ENCODE data around the gene DEFB132. TPM values are rescaled to one million over a fixed set of nuclear protein-coding genes. Genes with fewer than 3 reads are reported as not detected.

DEFB132 gene
- polyA plus RNA-seq, 3 donors, result not detected

GRCh38 chr20:272718-273117, 15.2 kb downstream of the DEFB132 start:
- Histone ChIP-seq H4K20me1 (ENCODE audit: insufficient read depth, low read length) (no peaks in the 10 kb centered on the region), H3K79me2 (ENCODE audit: insufficient read depth, low read length) (no peaks in the 10 kb centered on the region), H3K36me3 (replicated peaks in 1 of 2; ENCODE audit: control insufficient read depth in 1 of 2, insufficient read depth in 2 of 2, low read length in 2 of 2) (peaks cover 7 to 8% of the 10 kb centered on the region in 2 donors), H3K4me1 (ENCODE audit: control insufficient read depth in 1 of 2, insufficient read depth in 2 of 2, low read length in 2 of 2) (no peaks in the 10 kb centered on the region), H3K9ac (ENCODE audit: insufficient read depth, low read length, poor library complexity, severe bottlenecking) (no peak overlapping the region), H3K4me2 (replicated peaks; ENCODE audit: extremely low read depth, low read length, poor library complexity, severe bottlenecking) (no peak overlapping the region), H3K27ac (ENCODE audit: low read depth in 1 of 2, low read length in 2 of 2) (no peak overlapping the region), H3K9me3 (replicated peaks in 1 of 2; ENCODE audit: control insufficient read depth in 1 of 2, insufficient read depth in 1 of 2, low read length in 2 of 2) (no peaks in the 10 kb centered on the region), H3K4me3 (replicated peaks in 1 of 3; ENCODE audit: low read depth in 2 of 3, low read length in 3 of 3) (no peak overlapping the region), H2AFZ (ENCODE audit: insufficient read depth, low read depth, low read length, poor library complexity, severe bottlenecking) (no peak overlapping the region), H3K27me3 (ENCODE audit: control insufficient read depth in 2 of 2, insufficient read depth in 2 of 2, low read length in 2 of 2) (no peaks in the 10 kb centered on the region)
- intact Hi-C loops (cut with micrococcal nuclease), result no loop called here
- Mint-ChIP-seq H3K9me3 (no peaks in the 10 kb centered on the region), H3K27me3 (ENCODE audit: low read depth in 3 of 3) (peaks cover 0 to 4% (median 2%) of the 10 kb centered on the region in 3 donors), H3K27ac (peak overlapping the region in 1 of 7 donors; percentile 2), H3K36me3 (peaks cover 10 to 21% of the 10 kb centered on the region in 2 donors), H3K4me3 (no peak overlapping the region), H3K4me1 (no peaks in the 10 kb centered on the region)
- TF ChIP-seq, protein P1, sequence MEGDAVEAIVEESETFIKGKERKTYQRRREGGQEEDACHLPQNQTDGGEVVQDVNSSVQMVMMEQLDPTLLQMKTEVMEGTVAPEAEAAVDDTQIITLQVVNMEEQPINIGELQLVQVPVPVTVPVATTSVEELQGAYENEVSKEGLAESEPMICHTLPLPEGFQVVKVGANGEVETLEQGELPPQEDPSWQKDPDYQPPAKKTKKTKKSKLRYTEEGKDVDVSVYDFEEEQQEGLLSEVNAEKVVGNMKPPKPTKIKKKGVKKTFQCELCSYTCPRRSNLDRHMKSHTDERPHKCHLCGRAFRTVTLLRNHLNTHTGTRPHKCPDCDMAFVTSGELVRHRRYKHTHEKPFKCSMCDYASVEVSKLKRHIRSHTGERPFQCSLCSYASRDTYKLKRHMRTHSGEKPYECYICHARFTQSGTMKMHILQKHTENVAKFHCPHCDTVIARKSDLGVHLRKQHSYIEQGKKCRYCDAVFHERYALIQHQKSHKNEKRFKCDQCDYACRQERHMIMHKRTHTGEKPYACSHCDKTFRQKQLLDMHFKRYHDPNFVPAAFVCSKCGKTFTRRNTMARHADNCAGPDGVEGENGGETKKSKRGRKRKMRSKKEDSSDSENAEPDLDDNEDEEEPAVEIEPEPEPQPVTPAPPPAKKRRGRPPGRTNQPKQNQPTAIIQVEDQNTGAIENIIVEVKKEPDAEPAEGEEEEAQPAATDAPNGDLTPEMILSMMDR (IDR thresholded peaks at IDR 0.05), result no peak
- no peak for DNase-seq

GRCh38 chr20:273884-274283, 16.4 kb downstream of the DEFB132 start:
- no peak for DNase-seq
- no peak overlapping the region for H3K9ac ChIP-seq (ENCODE audit: insufficient read depth, low read length, poor library complexity, severe bottlenecking)
- Mint-ChIP-seq H3K4me3 (no peak overlapping the region), H3K9me3 (peaks cover 0 to 3% (median 2%) of the 10 kb centered on the region in 7 donors), H3K27ac (no peak overlapping the region), H3K27me3 (ENCODE audit: low read depth in 3 of 3) (no peaks in the 10 kb centered on the region), H3K36me3 (peaks cover 19 to 29% of the 10 kb centered on the region in 2 donors), H3K4me1 (no peaks in the 10 kb centered on the region)
- no peaks in the 10 kb centered on the region for H3K9me3 ChIP-seq (replicated peaks in 1 of 2; ENCODE audit: control insufficient read depth in 1 of 2, insufficient read depth in 1 of 2, low read length in 2 of 2)
- H3K36me3 ChIP-seq (replicated peaks in 1 of 2; ENCODE audit: control insufficient read depth in 1 of 2, insufficient read depth in 2 of 2, low read length in 2 of 2), result peaks cover 10 to 12% of the 10 kb centered on the region in 2 donors
- WGBS (ENCODE audit: insufficient coverage), result 61% methylated on average over 2 of the region's 3 CpGs
- no peak overlapping the region for H3K4me2 ChIP-seq (replicated peaks; ENCODE audit: extremely low read depth, low read length, poor library complexity, severe bottlenecking)
- H3K27me3 ChIP-seq (ENCODE audit: control insufficient read depth in 2 of 2, insufficient read depth in 2 of 2, low read length in 2 of 2), result no peaks in the 10 kb centered on the region
- no peak overlapping the region for H2AFZ ChIP-seq (ENCODE audit: insufficient read depth, low read depth, low read length, poor library complexity, severe bottlenecking)
- H3K27ac ChIP-seq (ENCODE audit: low read depth in 1 of 2, low read length in 2 of 2), result no peak overlapping the region
- peaks cover 0 to 6% of the 10 kb centered on the region in 2 donors for H3K4me1 ChIP-seq (ENCODE audit: control insufficient read depth in 1 of 2, insufficient read depth in 2 of 2, low read length in 2 of 2)
- intact Hi-C loops (cut with micrococcal nuclease), result no loop called here
- H3K4me3 ChIP-seq (replicated peaks in 1 of 3; ENCODE audit: low read depth in 2 of 3, low read length in 3 of 3), result no peak overlapping the region
- H3K79me2 ChIP-seq (ENCODE audit: insufficient read depth, low read length), result no peaks in the 10 kb centered on the region
- H4K20me1 ChIP-seq (ENCODE audit: insufficient read depth, low read length), result no peaks in the 10 kb centered on the region
- TF ChIP-seq, protein P1 (IDR thresholded peaks at IDR 0.05), result no peak
